Erythroblast (primary cell): ENCODE measurements around the gene GM2A.
A peak's percentile ranks its signal among the peaks of the same experiment; 100 is the strongest.
"Not testable (repeated sequence)": the region's sequence is repeated elsewhere in the genome, so short reads cannot be mapped to it uniquely, and the experiment has no call there.

Experiments used
- DNase-seq, 2 experiments: peaks; one replicate each; lab custom pipeline; 2025; lab: John Stamatoyannopoulos, UW
- GATA1 ChIP-seq: IDR thresholded peaks from 2 replicates; pipeline ENCODE4 v1.6.1; 2011; ENCODE audit warnings: low read depth, mild to moderate bottlenecking, control low read depth, low read length, moderate library complexity
- POLR2A ChIP-seq: IDR thresholded peaks from 2 replicates; pipeline ENCODE4 v1.6.1; 2011; ENCODE audit warnings: mild to moderate bottlenecking, low read length

The GM2A gene

DNA sequence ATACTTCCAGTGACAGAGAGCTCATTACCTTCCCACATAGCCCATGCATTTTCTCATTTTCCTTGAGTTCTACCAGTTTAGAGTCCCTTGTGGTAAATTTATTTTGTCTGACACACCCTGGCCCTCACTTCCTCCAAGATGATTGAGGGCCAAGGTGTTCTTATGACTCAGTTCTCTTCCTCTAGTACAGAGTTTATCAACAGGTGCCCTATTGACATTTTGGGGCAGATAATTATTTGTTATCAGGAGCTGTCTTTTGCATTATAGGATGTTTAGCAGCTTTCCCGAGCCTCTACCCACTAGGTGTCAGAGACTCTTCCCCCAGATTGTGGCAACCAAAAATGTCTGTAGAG, 43.5 kb downstream of the GM2A start:
- DNase-seq, result no peak
- no peak for TF ChIP-seq GATA1
- TF ChIP-seq POLR2A, result no peak

DNA sequence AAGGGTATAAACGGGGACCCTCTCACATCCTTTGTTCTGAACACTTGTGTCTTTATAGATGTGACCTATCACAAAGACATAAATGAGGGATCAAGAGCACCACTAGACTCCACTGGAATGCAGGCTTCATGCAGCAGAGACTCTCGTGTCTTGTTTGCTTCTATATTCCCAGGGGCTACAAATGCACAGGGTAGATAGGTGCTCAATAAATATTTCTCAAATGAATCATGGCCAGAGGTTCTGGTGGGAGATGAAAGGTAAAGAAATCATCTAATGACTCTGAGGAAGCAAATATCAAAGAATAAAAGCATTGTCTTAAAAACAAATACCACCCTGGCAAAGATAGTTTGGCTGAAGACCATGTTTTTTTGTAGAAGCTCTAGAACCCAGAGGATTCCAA, 44.0 kb downstream of the GM2A start:
- no peak for TF ChIP-seq POLR2A
- no peak for TF ChIP-seq GATA1
- no peak for DNase-seq

DNA sequence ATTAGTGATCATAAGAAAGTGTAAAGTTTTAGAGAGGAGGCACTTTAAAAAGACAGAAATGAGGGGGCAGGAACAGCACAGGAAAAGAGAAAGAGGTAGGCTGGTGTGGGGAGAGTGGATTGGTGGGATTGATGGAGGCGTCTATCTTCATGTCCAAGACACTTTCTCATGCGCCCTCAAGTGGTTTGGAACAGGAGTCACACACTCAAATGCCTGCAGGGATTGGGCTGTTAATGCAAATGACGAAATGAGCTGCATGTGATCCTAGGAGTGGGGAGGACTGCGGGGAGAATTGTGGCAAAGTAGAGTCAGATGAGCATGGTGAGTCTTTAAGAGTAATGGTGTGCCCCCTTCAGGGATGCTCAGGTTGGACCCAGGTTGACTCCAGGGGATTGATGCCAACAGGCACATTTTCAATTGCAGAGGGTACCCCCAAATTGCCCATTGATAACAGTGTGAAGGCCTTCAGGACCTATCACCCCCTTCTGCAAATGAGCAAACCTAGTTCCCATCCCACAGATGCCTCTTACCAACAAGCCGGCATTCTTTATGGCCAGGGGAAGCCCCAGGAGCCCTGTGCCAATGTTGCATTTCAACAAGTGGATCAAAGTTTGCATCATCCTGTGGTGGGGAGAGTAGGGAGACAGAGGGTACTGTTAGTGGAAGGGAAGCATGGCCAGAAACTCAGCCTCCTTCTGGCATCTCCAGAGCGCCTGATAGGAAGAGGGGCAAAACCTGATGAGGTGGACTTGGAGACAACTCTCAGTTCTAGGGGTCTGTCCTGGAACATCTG, 45.3 kb downstream of the GM2A start:
- peak; percentile 38 to 47 for DNase-seq
- TF ChIP-seq GATA1 (no peak), POLR2A (no peak)

DNA sequence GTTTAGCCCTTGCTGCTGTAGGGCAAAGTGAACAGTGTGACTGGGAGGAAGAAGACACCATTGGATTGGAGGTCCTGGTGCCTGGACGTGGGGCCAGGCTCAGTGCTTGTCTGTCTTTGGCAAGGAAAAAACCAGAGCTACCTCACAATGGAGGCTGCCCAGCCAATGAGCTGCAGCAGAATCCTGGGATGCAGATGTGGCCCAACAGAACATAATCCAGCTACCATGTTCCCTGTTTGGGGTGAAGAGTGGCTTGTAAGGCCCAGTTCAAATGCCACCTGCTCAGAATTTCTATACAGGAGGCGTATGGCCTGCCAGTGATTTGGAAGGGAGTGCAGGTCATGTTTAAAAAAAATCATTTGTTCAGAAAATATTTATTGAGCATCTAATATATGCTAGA, 50.7 kb downstream of the GM2A start, which contains the start of gene SLC36A3:
Gene SLC36A3 (minus strand): TSS at position 101 of the 400 bp plus-strand sequence. CDS start 412 bp downstream, outside the sequence.
- TF ChIP-seq POLR2A (no peak), GATA1 (no peak)
- DNase-seq, result no peak

DNA sequence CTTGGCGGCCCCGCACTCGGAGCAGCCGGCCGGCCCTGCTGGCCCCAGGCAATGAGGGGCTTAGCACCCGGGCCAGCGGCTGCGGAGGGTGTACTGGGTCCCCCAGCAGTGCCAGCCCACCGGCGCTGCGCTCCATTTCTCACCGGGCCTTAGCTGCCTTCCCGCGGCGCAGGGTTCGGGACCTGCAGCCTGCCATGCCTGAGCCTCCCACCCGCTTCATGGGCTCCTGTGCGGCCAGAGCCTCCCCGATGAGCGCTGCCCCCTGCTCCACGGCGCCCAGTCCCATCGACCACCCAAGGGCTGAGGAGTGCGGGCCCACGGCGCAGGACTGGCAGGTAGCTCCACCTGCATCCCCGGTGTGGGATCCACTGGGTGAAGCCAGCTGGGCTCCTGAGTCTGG, 56.3 kb downstream of the GM2A start:
- DNase-seq, result not testable (repeated sequence)

DNA sequence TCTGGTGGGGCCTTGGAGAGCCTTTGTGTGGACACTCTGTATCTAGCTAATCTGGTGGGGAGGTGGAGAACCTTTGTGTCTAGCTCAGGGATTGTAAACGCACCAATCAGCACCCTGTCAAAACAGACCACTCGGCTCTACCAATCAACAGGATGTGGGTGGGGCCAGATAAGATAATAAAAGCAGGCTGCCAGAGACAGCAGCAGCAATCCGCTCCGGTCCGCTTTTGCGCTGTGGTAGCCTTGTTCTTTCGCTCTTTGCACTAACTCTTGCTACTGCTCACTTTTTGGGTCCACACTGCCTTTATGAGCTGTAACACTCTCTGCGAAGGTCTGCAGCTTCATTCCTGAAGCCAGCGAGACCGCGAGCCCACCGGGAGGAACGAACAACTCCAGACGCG, 56.8 kb downstream of the GM2A start:
- DNase-seq, result not testable (repeated sequence)

DNA sequence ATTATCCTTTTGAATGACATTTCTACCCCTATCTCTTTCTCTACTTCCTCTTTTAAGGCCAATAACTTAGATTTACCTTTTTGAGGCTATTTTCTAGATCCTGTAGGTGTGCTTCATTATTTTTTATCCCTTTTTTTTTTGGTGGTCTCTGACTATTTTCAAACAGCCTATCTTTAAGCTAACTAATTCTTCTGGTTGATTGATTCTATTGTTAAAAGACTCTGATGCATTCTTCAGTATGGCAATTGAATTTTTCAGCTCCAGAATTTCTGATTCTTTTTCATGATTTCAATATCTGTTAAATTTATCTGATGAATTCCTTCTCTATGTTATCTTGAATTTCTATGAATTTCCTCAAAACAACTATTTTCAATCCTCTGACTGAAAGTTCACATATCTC, 57.9 kb downstream of the GM2A start:
- no peak for DNase-seq
- TF ChIP-seq GATA1 (no peak), POLR2A (no peak)

DNA sequence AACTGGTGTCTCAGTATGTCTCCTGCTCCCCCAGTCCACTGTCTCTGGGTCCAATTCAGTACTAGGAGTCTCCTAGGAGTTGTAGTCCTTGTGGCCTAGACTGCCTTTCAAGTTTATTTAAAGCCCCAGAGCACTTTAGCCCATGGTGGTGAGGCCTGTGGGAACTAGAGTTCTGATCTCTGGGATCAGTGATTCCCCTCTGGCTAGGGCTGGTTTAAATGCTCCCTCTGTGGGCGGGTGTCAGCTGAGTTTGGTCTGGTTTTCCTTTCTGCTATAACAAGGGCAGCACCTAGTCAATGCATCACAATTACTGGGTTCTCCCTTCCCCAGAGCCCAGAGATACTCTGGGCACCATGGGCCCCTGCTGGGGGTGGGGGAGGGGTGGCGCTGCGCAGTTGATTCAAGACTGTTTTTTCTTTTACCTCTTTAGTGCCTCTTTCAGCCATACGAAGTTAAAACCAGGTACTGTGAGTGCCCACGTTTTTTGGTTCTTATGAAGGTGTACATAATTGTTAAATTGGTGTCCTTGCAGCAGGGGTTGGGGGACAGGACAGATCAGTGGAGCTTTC, 59.9 kb downstream of the GM2A start:
- DNase-seq, result no peak
- TF ChIP-seq GATA1 (no peak), POLR2A (no peak)

DNA sequence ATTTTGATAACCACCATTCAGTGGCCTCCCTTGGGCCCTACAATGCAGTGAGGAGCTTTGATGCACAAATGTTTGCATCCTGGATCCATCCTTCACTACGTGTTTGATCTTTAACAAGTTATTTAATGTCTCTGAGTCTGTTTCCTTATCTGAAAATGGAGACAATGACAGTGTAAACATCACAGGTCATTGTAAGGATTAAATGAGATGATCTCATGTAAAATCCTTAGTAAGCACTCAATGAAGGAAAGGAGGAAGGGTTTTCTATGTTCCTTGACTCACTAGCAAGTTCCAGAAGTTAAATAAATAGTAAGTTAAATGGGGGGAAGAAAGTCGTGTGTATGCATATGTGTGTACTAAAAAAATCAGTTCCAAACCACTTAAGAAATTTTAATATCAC, 60.4 kb downstream of the GM2A start:
- TF ChIP-seq GATA1 (no peak), POLR2A (no peak)
- no peak for DNase-seq

DNA sequence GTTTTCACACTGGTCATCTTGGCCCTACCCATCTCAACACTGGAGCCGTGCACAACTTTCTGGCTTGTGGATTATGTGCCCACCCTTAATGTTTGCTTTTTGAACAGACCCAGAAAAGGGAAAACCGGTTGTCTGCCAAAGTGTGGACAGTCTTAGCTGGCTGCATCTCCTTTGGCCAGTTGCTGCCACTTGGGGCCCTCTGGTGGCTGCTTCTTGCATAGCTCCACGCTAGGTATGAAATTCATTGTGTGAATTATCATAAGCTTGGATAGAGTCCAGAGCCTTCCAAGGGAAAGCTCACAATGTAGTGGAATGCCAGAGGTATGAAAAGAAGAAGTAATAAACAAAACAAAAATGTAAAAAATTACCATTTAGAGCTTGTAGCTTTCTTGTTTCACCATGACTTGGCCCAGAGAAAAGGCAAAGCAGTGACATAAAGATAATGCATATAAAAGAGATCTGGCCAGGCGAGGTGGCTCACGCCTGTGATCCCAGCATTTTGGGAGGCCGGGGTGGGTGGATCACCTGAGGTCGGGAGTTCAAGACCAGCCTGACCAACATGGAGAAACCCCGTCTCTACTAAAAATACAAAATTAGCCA, 63.1 kb downstream of the GM2A start:
- TF ChIP-seq POLR2A (no peak), GATA1 (no peak)
- peak; percentile 56 to 70 for DNase-seq

DNA sequence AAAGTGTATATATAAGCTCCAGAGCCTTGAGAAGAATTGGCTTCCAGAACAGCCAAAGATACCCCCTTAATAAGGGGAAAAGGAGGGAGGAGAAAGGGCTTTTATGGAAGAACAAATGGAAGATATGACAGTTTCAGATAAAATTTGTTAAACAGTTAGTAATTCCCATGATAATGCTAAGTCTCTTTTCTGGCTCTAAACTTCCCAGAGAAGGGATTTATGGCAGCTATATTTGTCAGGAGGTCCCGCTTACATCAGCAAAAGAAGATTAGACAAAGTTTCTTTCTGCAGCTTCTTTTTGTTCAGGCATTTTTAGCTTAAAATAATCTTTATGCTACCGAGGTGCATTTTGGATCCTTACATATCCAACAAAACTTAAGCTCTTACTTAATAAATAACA, 64.9 kb downstream of the GM2A start:
- no peak for DNase-seq
- no peak for TF ChIP-seq POLR2A
- no peak for TF ChIP-seq GATA1

DNA sequence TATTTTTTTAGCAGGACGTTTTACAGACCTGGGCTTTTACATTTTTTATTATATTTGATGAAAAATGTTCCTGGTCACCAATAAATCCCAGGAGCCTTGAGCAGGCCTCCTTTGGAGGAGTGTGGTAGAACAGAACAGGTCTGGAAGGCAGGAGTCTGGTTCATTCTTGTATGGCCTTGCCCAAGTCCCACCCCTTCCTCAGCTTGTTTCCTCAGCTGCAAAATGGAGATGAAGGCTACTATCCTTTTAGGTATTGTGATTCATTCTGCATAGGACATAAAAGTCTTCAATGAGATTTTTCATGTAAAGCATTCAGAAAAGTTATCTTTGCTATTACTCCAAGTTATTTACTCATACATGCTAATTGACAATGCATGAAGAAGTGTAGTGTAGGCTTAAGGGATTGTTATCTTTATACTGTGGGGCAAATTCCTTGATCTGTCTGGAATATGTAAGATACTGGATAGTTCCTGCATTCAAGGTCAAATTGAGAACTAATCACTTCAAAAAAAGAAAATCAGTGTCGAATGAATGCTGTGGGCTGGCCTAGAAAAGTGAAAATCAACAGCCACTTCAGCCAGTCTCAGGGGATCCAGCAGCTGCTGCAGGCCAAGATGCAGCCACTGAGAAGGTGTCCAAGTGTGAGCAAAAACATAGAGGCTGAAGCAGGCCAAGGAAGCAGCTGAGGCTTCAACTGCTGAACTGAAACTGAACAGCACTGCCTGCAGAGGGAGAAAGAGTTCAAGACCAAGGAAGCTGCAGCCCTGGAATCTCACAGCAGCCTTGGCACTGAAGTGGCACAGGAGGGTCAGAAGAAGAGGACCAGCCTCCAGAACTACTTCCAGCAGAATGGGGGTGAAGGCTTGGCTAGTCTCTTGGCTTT, 66.1 kb downstream of the GM2A start:
- DNase-seq, result no peak
- TF ChIP-seq GATA1 (no peak), POLR2A (no peak)
